ENCODE results near the gene RUFY3. TPM values are rescaled to one million over a fixed set of nuclear protein-coding genes. Genes with fewer than 3 reads are reported as not detected.

The RUFY3 gene
- total and polyA plus RNA-seq, 9 of the 15 experiments (the other 6 are each of a cell fraction or from before 2014, with no cell fraction given), result 4.2 to 31.1 (median 21.5) TPM

GRCh38 chr4:70838666-70839588 lies 117.2 kb downstream of the RUFY3 start (continued):
- no peak for TF ChIP-seq RNF219 (CRISPR knock-in tag; IDR thresholded peaks at IDR 0.05)
- no peak for TF ChIP-seq ZNF609 (CRISPR knock-in tag; IDR thresholded peaks at IDR 0.05; ENCODE audit: borderline replicate concordance)
- TF ChIP-seq ZZZ3 (IDR thresholded peaks at IDR 0.05), result no peak
- TF ChIP-seq JUND (IDR thresholded peaks at IDR 0.05; ENCODE audit: borderline replicate concordance, low read depth, low read length), result no peak
- no peak for TF ChIP-seq JUND (tag; IDR thresholded peaks at IDR 0.05; ENCODE audit: borderline replicate concordance, low read depth, low read length)
- no peak for TF ChIP-seq KLF1 (tag; IDR thresholded peaks at IDR 0.05)
- TF ChIP-seq ZC3H11A (IDR thresholded peaks at IDR 0.05; ENCODE audit: low read depth, low read length), result no peak
- no peak for TF ChIP-seq SP2 (IDR thresholded peaks at IDR 0.05; ENCODE audit: extremely low read depth, low read depth, low read length, poor library complexity, severe bottlenecking)
- no peak for TF ChIP-seq PBX2 (CRISPR knock-in tag; IDR thresholded peaks at IDR 0.05; ENCODE audit: low read depth)
- no peak for TF ChIP-seq PBX2 (tag; conservative IDR thresholded peaks at IDR 0.05; ENCODE audit: low read depth)

Measured in K562 (cell line).